GM23248 (cell line): ENCODE data around the gene YBX1. TPM values are rescaled to one million over a fixed set of nuclear protein-coding genes. Genes with fewer than 3 reads are reported as not detected.
"Not testable (repeated sequence)": the region's sequence is repeated elsewhere in the genome, so short reads cannot be mapped to it uniquely, and the experiment has no call there.

Experiments used
- DNase-seq: peaks from one replicate; pipeline ENCODE4 v3.0.0-alpha.2; 2015
- H2AFZ ChIP-seq: fragments of 200-600 bp; sonication (generic); 2 replicates; pipeline ENCODE4 v1.6.1; 2016; ENCODE audit warnings: antibody characterized with exemption
- H3F3A ChIP-seq: fragments of 200-600 bp; sonication (generic); 2 replicates; pipeline ENCODE4 v1.6.1; 2016; ENCODE audit warnings: mild to moderate bottlenecking, antibody characterized with exemption, mixed run types; ENCODE audit not compliant: insufficient read depth
- H3K27ac ChIP-seq: fragments of 200-600 bp; sonication (generic); 2 replicates; pipeline ENCODE4 v1.5.1; 2016; ENCODE audit warnings: mild to moderate bottlenecking
- H3K27me3 ChIP-seq: fragments of 200-600 bp; sonication (generic); replicated peaks from 2 replicates; pipeline ENCODE4 v1.6.1; 2016; ENCODE audit warnings: mild to moderate bottlenecking; ENCODE audit not compliant: insufficient read depth
- H3K36me3 ChIP-seq: fragments of 200-600 bp; sonication (generic); 2 replicates; pipeline ENCODE4 v1.6.1; 2016; ENCODE audit warnings: low read depth, mild to moderate bottlenecking
- H3K4me1 ChIP-seq: fragments of 200-600 bp; sonication (generic); 2 replicates; pipeline ENCODE4 v1.6.1; 2016; ENCODE audit warnings: mild to moderate bottlenecking; ENCODE audit not compliant: insufficient read depth
- H3K4me2 ChIP-seq: fragments of 200-600 bp; sonication (generic); one replicate; pipeline ENCODE4 v1.6.1; 2016; ENCODE audit warnings: mild to moderate bottlenecking; ENCODE audit not compliant: unreplicated experiment
- H3K4me3 ChIP-seq: fragments of 200-600 bp; sonication (generic); 2 replicates; pipeline ENCODE4 v1.5.1; 2016; ENCODE audit warnings: mild to moderate bottlenecking
- H3K79me2 ChIP-seq: fragments of 200-600 bp; sonication (generic); 2 replicates; pipeline ENCODE4 v1.6.1; 2016; ENCODE audit warnings: mild to moderate bottlenecking; ENCODE audit not compliant: insufficient read depth
- H3K9ac ChIP-seq: fragments of 200-600 bp; sonication (generic); 2 replicates; pipeline ENCODE4 v1.6.1; 2016; ENCODE audit warnings: mild to moderate bottlenecking
- H3K9me2 ChIP-seq: fragments of 200-600 bp; sonication (generic); 2 replicates; pipeline ENCODE4 v1.6.1; 2016; ENCODE audit warnings: mixed run types, mild to moderate bottlenecking, moderate library complexity; ENCODE audit not compliant: insufficient read depth
- H3K9me3 ChIP-seq: fragments of 200-600 bp; sonication (generic); one replicate; pipeline ENCODE4 v1.6.1; 2017; ENCODE audit warnings: low read depth
- H4K20me1 ChIP-seq: fragments of 200-600 bp; sonication (generic); 2 replicates; pipeline ENCODE4 v1.6.0; 2016; ENCODE audit not compliant: insufficient read depth
- EZH2 ChIP-seq: fragments of 200-600 bp; sonication (generic); IDR thresholded peaks from 2 replicates; pipeline ENCODE4 v1.6.1; 2018; ENCODE audit warnings: antibody characterized with exemption, mild to moderate bottlenecking; ENCODE audit not compliant: insufficient read depth, poor library complexity, severe bottlenecking
- EZH2phosphoT487 ChIP-seq: fragments of 200-600 bp; sonication (generic); IDR thresholded peaks from 2 replicates; pipeline ENCODE4 v1.6.1; 2018; ENCODE audit warnings: antibody characterized with exemption, moderate library complexity, mild to moderate bottlenecking, low read depth; ENCODE audit not compliant: insufficient read depth
- WGBS, 2 experiments: methylation state at CpG; one replicate each; pipeline ENCODE4 v1.1.6; 2015 to 2017; ENCODE audit warnings: low lambda C conversion rate in 2 of 2, low coverage in 1 of 2; ENCODE audit errors: missing lambda C conversion rate in 2 of 2; 5-methylcytosine and 5-hydroxymethylcytosine counted together
- in situ Hi-C: fragments of 300-500 bp; cut with MboI; formaldehyde crosslinking; loops from 2 replicates; pipeline ENCODE4 v1.15.0; 2020
- polyA plus RNA-seq: library from polyadenylated mRNA; unstranded; fragments of >200 nt; fragmentation: Nextera tagmentation; extraction: Ambion mirVana; gene quantifications from 2 replicates; pipeline ENCODE4 v1.2.1, GENCODE V29; 2016
- total RNA-seq: library from RNA; depleted of rRNA; stranded (reverse); fragments of >200 nt; shearing (Covaris generic); gene quantifications from 2 replicates; pipeline ENCODE4 v1.2.3, GENCODE V29; 2014

Gene YBX1
- total and polyA plus RNA-seq, 2 experiments from 2014 or later = 480 to 762 TPM

DNA sequence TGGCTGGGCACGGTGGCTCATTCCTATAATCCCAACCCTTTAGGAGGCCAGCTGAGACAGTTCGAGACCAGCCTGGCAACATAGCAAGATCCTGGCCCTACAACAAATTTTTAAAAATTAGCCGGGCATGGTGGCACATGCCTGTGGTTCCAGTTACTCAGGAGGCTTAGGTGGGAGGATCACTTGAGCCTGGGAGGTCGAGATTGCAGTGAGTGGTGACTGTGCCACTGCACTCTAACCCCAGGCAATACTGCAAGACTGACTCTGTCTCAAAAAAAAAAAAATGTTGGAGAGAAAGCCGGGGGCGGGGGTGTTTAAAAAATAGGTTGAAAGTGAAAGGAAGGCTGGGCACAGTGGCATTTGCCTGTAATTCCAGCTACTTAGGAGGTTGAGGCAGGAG, 41.3 kb downstream of the YBX1 start:
- no peaks in the 10 kb centered on the region; the same call in 1 of the 2 replicates for H3F3A ChIP-seq
- no peaks in the 10 kb centered on the region for H3K27me3 ChIP-seq
- no peaks in the 10 kb centered on the region for H3K79me2 ChIP-seq
- H3K4me1 ChIP-seq = no peaks in the 10 kb centered on the region
- DNase-seq = no peak
- H3K4me2 ChIP-seq = no peak overlapping the region
- H3K9me2 ChIP-seq = no peaks in the 10 kb centered on the region
- H3K4me3 ChIP-seq = no peak overlapping the region
- no peak overlapping the region for H3K9ac ChIP-seq
- H3K9me3 ChIP-seq = no peaks in the 10 kb centered on the region
- H4K20me1 ChIP-seq = no peaks in the 10 kb centered on the region
- H3K36me3 ChIP-seq = no peaks in the 10 kb centered on the region
- TF ChIP-seq EZH2phosphoT487 (no peak), EZH2 (no peak)
- in situ Hi-C loops = no loop called here
- 77 to 85% methylated on average over 6 of the region's 6 CpGs for WGBS, 2 experiments
- no peak overlapping the region for H2AFZ ChIP-seq
- no peak overlapping the region for H3K27ac ChIP-seq

DNA sequence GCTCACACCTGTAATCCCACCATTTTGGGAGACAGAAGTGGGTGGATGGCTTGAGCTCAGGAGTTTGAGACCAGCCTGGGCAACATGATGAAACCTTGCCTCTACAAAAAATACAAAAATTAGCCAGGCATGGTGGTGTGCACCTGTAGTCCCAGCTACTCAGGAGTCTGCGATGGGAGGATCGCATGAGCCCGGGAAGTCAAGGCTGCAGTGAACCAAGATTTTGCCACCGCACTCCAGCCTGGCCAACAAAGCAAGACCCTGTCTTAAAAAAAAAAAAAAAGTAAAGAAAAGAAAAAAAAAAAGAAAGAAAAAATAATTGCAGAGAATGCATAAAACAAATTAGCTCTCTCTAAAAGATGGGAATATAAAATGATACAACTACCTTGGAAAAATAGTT, 43.6 kb downstream of the YBX1 start:
- H2AFZ ChIP-seq, H3K9ac ChIP-seq, H3K9me3 ChIP-seq, H3K4me2 ChIP-seq, in situ Hi-C loops, H3K27ac ChIP-seq, H3K4me1 ChIP-seq, H4K20me1 ChIP-seq, H3F3A ChIP-seq, DNase-seq, H3K9me2 ChIP-seq, H3K27me3 ChIP-seq, H3K79me2 ChIP-seq, H3K36me3 ChIP-seq, H3K4me3 ChIP-seq: not testable (repeated sequence)
- 98 to 100% methylated on average over 4 of the region's 4 CpGs for WGBS, 2 experiments

DNA sequence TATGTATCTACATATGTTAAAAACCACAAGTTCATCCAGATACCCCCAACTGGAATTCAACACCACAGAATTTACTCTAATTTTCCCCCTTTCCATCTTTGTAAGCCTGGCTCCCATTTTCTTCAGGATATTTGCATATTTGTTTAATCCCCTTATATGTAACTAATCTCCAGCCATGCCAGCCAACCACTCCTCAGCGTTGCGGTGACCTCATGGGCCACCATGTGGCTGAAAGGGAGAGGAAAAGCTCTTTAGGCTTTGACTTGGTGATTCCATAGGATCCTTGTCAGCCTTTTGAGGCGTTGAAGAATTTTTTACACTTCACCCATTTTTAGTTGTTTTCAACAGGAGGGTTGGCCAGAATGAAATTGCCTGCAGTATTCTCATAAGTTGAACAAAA, 47.8 kb downstream of the YBX1 start:
- no peak for DNase-seq
- no peaks in the 10 kb centered on the region for H3K27me3 ChIP-seq
- H3K9ac ChIP-seq = no peak overlapping the region
- no peak for TF ChIP-seq EZH2phosphoT487
- no peak overlapping the region for H3K4me3 ChIP-seq
- H3K4me1 ChIP-seq = no peaks in the 10 kb centered on the region
- in situ Hi-C loops = no loop called here
- no peaks in the 10 kb centered on the region for H3K36me3 ChIP-seq
- no peak overlapping the region for H3K4me2 ChIP-seq
- no peaks in the 10 kb centered on the region for H3K9me2 ChIP-seq
- H3F3A ChIP-seq = no peaks in the 10 kb centered on the region
- H3K27ac ChIP-seq = no peak overlapping the region
- no peaks in the 10 kb centered on the region for H3K9me3 ChIP-seq
- no peaks in the 10 kb centered on the region for H3K79me2 ChIP-seq
- WGBS, 2 experiments = 94 to 97% methylated on average over 3 of the region's 3 CpGs
- H2AFZ ChIP-seq = no peak overlapping the region
- H4K20me1 ChIP-seq = no peaks in the 10 kb centered on the region

DNA sequence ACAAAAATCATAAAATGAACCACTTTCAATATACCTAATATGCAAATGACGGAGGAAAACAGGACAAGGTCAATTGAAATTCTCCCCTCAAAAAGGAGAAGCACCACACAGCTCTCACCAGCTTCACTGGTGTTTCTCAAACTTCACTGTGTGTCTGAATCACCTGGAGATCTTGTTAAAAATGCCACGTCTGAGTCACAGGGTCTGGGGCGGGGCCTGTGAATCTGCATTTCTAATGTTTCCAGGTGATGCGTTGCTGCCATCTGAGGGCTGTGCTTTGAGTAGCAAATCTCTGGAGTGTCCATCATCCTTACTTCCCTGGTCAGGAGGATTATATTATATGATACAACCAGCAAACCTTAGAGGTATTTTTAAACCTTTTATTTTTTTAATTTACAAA, 48.8 kb downstream of the YBX1 start:
- Histone ChIP-seq H2AFZ (no peak overlapping the region), H3K4me3 (no peak overlapping the region), H3K9me2 (no peaks in the 10 kb centered on the region), H3K4me2 (no peak overlapping the region), H3K9me3 (no peaks in the 10 kb centered on the region), H3K9ac (no peak overlapping the region), H3K4me1 (no peaks in the 10 kb centered on the region), H3K79me2 (no peaks in the 10 kb centered on the region), H3K36me3 (no peaks in the 10 kb centered on the region), H3F3A (no peaks in the 10 kb centered on the region), H3K27me3 (no peaks in the 10 kb centered on the region), H3K27ac (no peak overlapping the region), H4K20me1 (no peaks in the 10 kb centered on the region)
- in situ Hi-C loops = no loop called here
- TF ChIP-seq EZH2 (no peak), EZH2phosphoT487 (no peak)
- WGBS, 2 experiments = 69 to 73% methylated on average over 4 of the region's 4 CpGs
- DNase-seq = peak; percentile 24

DNA sequence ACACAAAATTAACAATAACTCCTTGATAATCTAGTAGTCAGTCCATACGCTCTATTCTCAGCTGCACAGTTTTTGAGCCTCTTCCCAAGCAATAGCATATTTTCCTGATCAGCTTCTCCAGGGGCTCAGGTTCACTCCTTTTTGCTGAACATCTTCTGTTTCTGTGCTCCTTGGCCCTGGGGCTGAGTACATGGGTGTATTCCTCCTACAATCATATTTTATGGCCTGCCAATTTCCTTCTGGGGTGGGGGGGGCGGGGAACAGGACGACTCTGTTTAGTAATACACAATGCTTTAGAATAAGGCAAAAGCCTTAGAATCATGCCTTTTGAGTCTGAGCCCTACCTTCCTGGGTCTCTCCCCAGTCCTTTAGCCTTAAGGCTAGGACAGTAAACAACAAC, 49.4 kb downstream of the YBX1 start:
- H3K4me1 ChIP-seq = no peaks in the 10 kb centered on the region
- TF ChIP-seq EZH2phosphoT487 = no peak
- no peak for TF ChIP-seq EZH2
- H4K20me1 ChIP-seq = no peaks in the 10 kb centered on the region
- H3K9ac ChIP-seq = no peak overlapping the region
- 70 to 82% methylated on average over 3 of the region's 3 CpGs for WGBS, 2 experiments
- H3K4me3 ChIP-seq = no peak overlapping the region
- no peaks in the 10 kb centered on the region for H3K36me3 ChIP-seq
- H3K4me2 ChIP-seq = no peak overlapping the region
- no peaks in the 10 kb centered on the region for H3F3A ChIP-seq
- DNase-seq = no peak
- H3K27me3 ChIP-seq = no peaks in the 10 kb centered on the region
- H3K79me2 ChIP-seq = no peaks in the 10 kb centered on the region
- no peak overlapping the region for H3K27ac ChIP-seq
- no peaks in the 10 kb centered on the region for H3K9me3 ChIP-seq
- in situ Hi-C loops = no loop called here
- no peak overlapping the region for H2AFZ ChIP-seq
- H3K9me2 ChIP-seq = no peaks in the 10 kb centered on the region
